B cell (primary cell): ENCODE measurements around the gene SLC2A9.

ENCODE experiments used
- EZH2 ChIP-seq: IDR thresholded peaks from 2 replicates; pipeline ENCODE4 v1.6.1; 2012; ENCODE audit warnings: borderline replicate concordance, low read depth, mild to moderate bottlenecking, moderate library complexity, low read length; ENCODE audit not compliant: insufficient read depth, poor library complexity, severe bottlenecking
- TF ChIP-seq, protein P1 (sequence below): fragments of 200-600 bp; IDR thresholded peaks from one replicate; pipeline ENCODE4 v1.8.0; 2022; ENCODE audit warnings: antibody characterized with exemption, mild to moderate bottlenecking

DNA sequence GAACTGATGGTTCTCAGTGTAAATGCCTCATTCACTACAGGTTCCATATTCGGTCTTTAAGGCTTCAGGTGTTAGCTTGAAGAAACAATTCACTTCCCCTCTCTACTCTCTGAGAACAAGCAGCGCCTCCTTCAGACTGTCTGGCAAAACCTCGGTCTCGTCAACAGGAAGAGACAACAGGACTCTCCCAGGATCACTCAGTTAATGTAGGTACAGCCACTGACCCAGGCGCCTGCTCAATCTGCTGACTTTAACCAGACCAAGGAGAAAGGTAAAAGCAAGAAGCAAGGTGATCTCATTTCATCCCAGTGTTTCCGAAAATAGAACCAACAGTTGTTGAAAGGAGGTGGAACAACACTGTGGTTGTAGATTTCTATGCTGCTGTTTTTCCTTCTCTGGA, 102.2 kb downstream of the SLC2A9 start:
- TF ChIP-seq, protein P1, sequence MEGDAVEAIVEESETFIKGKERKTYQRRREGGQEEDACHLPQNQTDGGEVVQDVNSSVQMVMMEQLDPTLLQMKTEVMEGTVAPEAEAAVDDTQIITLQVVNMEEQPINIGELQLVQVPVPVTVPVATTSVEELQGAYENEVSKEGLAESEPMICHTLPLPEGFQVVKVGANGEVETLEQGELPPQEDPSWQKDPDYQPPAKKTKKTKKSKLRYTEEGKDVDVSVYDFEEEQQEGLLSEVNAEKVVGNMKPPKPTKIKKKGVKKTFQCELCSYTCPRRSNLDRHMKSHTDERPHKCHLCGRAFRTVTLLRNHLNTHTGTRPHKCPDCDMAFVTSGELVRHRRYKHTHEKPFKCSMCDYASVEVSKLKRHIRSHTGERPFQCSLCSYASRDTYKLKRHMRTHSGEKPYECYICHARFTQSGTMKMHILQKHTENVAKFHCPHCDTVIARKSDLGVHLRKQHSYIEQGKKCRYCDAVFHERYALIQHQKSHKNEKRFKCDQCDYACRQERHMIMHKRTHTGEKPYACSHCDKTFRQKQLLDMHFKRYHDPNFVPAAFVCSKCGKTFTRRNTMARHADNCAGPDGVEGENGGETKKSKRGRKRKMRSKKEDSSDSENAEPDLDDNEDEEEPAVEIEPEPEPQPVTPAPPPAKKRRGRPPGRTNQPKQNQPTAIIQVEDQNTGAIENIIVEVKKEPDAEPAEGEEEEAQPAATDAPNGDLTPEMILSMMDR = no peak
- no peak for TF ChIP-seq EZH2
